ENCODE results near the gene RAPGEF4. TPM values are rescaled to one million over a fixed set of nuclear protein-coding genes. Genes with fewer than 3 reads are reported as not detected.

The RAPGEF4 gene
- total RNA-seq, 1 experiment from 2014 or later: 0.98 TPM

GRCh38 chr2:172783165-172783898 lies 47.7 kb downstream of the RAPGEF4 start:
- no peaks in the 10 kb centered on the region for H3K4me1 ChIP-seq
- POLR2A ChIA-PET: no interaction called here
- peak; percentile 29 to 64 for DNase-seq

GRCh38 chr2:172788871-172789270 lies 53.2 kb downstream of the RAPGEF4 start:
- ChIA-PET CTCF (no interaction called here), POLR2A (no interaction called here)
- Histone ChIP-seq H3K9me3 (no peaks in the 10 kb centered on the region), H3K4me3 (ENCODE audit: low read depth, low read length) (no peak overlapping the region), H3K27me3 (replicated peaks; ENCODE audit: control insufficient read depth, insufficient read depth, low read length) (no peaks in the 10 kb centered on the region), H3K4me1 (no peaks in the 10 kb centered on the region), H3K36me3 (ENCODE audit: control insufficient read depth, insufficient read depth, low read length) (no peaks in the 10 kb centered on the region)
- Mint-ChIP-seq H3K4me1 (ENCODE audit: low read depth, unreplicated experiment) (peaks cover under 1% of the 10 kb centered on the region), H3K4me3 (ENCODE audit: unreplicated experiment) (no peak overlapping the region), H3K36me3 (ENCODE audit: insufficient read depth, unreplicated experiment) (no peaks in the 10 kb centered on the region), H3K27me3 (ENCODE audit: insufficient read depth, unreplicated experiment) (peaks cover 5% of the 10 kb centered on the region), H3K27ac (ENCODE audit: unreplicated experiment) (no peak overlapping the region), H3K9me3 (ENCODE audit: unreplicated experiment) (no peaks in the 10 kb centered on the region)
- no peak for TF ChIP-seq CTCF (IDR thresholded peaks at IDR 0.05; ENCODE audit: insufficient read depth in 1 of 2, low read depth in 1 of 2, low read length in 1 of 2, severe bottlenecking in 1 of 2, unreplicated experiment in 1 of 2)
- DNase-seq: no peak
- no TSS peak for BruUV-seq (replicated peaks)
- intact Hi-C loops (cut with micrococcal nuclease; ENCODE audit: unreplicated experiment): no loop called here

More at GRCh38 chr2:172783165-172783898, 47.7 kb downstream of the RAPGEF4 start:
- TF ChIP-seq CTCF (IDR thresholded peaks at IDR 0.05; ENCODE audit: insufficient read depth in 1 of 2, low read depth in 1 of 2, low read length in 1 of 2, severe bottlenecking in 1 of 2, unreplicated experiment in 1 of 2): peak in 1 of 2 experiments; percentile 30
- H3K27me3 ChIP-seq (replicated peaks; ENCODE audit: control insufficient read depth, insufficient read depth, low read length): no peaks in the 10 kb centered on the region
- no TSS peak for BruUV-seq (replicated peaks)
- intact Hi-C loops (cut with micrococcal nuclease; ENCODE audit: unreplicated experiment): no loop called here
- Mint-ChIP-seq H3K27ac (ENCODE audit: unreplicated experiment) (no peak overlapping the region), H3K36me3 (ENCODE audit: insufficient read depth, unreplicated experiment) (no peaks in the 10 kb centered on the region), H3K27me3 (ENCODE audit: insufficient read depth, unreplicated experiment) (peaks cover 7% of the 10 kb centered on the region), H3K9me3 (ENCODE audit: unreplicated experiment) (no peaks in the 10 kb centered on the region), H3K4me3 (ENCODE audit: unreplicated experiment) (no peak overlapping the region), H3K4me1 (ENCODE audit: low read depth, unreplicated experiment) (peaks cover 7% of the 10 kb centered on the region)
- H3K9me3 ChIP-seq: no peaks in the 10 kb centered on the region
- H3K36me3 ChIP-seq (ENCODE audit: control insufficient read depth, insufficient read depth, low read length): no peaks in the 10 kb centered on the region
- CTCF ChIA-PET: no interaction called here
- H3K4me3 ChIP-seq (ENCODE audit: low read depth, low read length): no peak overlapping the region

- Histone ChIP-seq H3K9me3 (no peaks in the 10 kb centered on the region), H3K4me1 (no peaks in the 10 kb centered on the region), H3K4me3 (ENCODE audit: low read depth, low read length) (no peak overlapping the region), H3K36me3 (ENCODE audit: control insufficient read depth, insufficient read depth, low read length) (no peaks in the 10 kb centered on the region), H3K27me3 (replicated peaks; ENCODE audit: control insufficient read depth, insufficient read depth, low read length) (no peaks in the 10 kb centered on the region)
- Mint-ChIP-seq H3K4me3 (ENCODE audit: unreplicated experiment) (no peak overlapping the region), H3K27me3 (ENCODE audit: insufficient read depth, unreplicated experiment) (peaks cover 8% of the 10 kb centered on the region), H3K36me3 (ENCODE audit: insufficient read depth, unreplicated experiment) (no peaks in the 10 kb centered on the region), H3K4me1 (ENCODE audit: low read depth, unreplicated experiment) (no peaks in the 10 kb centered on the region), H3K9me3 (ENCODE audit: unreplicated experiment) (no peaks in the 10 kb centered on the region), H3K27ac (ENCODE audit: unreplicated experiment) (no peak overlapping the region)
- no peak for TF ChIP-seq CTCF (IDR thresholded peaks at IDR 0.05; ENCODE audit: insufficient read depth in 1 of 2, low read depth in 1 of 2, low read length in 1 of 2, severe bottlenecking in 1 of 2, unreplicated experiment in 1 of 2)
- no TSS peak for BruUV-seq (replicated peaks)
- ChIA-PET POLR2A (no interaction called here), CTCF (no interaction called here)
- intact Hi-C loops (cut with micrococcal nuclease; ENCODE audit: unreplicated experiment): no loop called here
- DNase-seq: no peak
Observed at GRCh38 chr2:172790404-172790803, 54.8 kb downstream of the RAPGEF4 start.
